Ovary (tissue), 3 donors: ENCODE results near the gene BCAP29.

Source experiments
- CTCF ChIP-seq, 3 donors: fragments of 450-650 bp in 2 of 3; fragments of 200-600 bp in 1 of 3; IDR thresholded peaks; one replicate each; pipeline versions ENCODE4 v1.5.1 to v1.8.0; 2016 to 2022; ENCODE audit warnings: antibody characterized with exemption in 3 of 3, mild to moderate bottlenecking in 1 of 3
- POLR2A ChIP-seq: fragments of 450-650 bp; IDR thresholded peaks from one replicate; pipeline ENCODE4 v1.6.1; 2017; ENCODE audit warnings: antibody characterized with exemption, mild to moderate bottlenecking, moderate library complexity
- donor health status: DM: no; HTN: no; CAD: no.

- TF ChIP-seq CTCF (IDR thresholded peaks at IDR 0.05), result no peak
- TF ChIP-seq POLR2A, result no peak
Observed at GRCh38 chr7:107610323-107610722, 30.3 kb downstream of the BCAP29 start.
